ENCODE data around the gene FBXO15.

Gene FBXO15

GRCh38 chr18:74147779-74148542, at the start of gene FBXO15, which contains the start of gene TIMM21:
FBXO15 (minus strand) TSS chr18:74147834; CDS start chr18:74147785, 49 bp downstream.
TIMM21 (plus strand) TSS chr18:74148523; CDS start chr18:74148809, 286 bp downstream.
- DNase-seq = peak; percentile 94

DNA sequence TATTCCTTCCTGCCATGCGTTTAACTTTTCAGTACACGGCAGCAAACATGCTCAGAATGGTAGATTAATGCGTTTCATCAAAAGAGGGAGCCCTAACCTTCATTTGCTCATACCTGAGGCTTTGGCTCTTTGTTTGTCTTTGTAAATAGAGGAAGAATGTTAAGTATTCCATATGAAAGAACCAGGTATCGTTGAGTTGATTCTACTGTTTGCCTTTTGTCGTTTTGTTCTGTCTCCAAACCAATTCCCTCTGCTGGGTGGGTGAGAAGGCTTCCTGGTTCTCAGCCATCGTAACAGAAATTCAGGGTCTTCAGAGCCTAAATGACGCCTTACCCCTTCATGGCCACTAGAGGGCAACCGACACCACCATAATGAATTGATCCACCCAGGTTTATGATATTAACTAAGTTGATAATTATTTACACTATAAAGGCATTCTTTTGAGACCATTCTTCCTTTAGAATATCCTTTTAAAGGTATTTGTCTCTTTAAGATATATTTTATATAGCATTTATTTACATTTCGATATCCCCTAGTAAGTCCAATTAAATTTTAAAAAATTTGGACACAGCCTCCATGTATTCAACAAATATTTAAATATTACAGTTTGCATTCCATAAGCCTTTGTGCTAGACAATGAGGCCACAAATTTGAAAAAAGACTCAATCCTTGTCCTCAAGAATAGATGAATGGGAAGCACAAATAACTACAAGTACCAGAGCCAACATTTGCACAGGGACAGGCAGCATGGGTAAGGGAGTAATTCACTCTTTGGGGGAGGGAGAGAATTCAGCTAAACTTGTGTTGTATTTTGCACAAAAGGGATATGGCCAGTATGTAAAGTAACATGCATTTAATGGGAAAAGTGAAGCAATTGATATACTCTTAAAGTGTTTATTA, 48.8 kb upstream of the FBXO15 start:
- DNase-seq = peak; percentile 20 to 40

DNA sequence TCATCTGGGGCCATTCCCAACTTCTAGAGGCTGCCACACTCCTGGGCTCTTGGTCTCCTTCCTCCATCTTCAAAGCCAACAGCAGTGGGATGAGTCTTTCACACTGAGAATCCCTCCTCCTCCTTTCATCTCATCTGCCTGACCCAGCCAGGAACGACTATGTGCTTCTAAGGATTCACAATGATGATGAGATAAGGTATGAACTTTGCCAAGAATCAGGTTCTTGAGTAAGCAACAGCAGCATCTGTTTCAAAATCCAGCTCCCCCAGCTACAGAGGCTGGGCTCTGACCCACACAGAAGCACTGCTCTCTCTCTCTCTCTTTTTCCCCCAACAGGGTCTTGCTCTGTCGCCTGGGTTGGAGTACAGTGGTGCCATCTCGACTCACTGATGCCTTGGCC, 47.1 kb upstream of the FBXO15 start:
- no peak for DNase-seq

DNA sequence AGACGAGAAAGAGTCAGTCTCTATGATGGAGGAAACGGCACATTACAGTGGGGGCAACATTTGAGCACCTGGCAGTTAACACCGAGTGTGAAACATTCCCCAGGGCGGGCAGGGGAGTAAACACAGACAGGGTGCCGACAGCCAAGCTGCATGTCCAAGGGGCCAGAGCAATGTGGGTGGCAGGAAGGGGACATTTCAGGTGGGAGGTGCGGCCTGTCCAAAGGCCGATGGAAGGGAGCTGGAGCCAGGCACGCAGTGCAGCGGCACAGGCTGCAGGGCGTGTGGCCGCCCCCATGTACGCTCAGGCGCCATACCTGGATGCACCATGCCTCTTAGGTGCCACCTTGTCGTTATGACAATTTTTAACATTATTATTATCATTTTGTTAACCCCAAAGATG, 43.9 kb upstream of the FBXO15 start:
- no peak for DNase-seq

DNA sequence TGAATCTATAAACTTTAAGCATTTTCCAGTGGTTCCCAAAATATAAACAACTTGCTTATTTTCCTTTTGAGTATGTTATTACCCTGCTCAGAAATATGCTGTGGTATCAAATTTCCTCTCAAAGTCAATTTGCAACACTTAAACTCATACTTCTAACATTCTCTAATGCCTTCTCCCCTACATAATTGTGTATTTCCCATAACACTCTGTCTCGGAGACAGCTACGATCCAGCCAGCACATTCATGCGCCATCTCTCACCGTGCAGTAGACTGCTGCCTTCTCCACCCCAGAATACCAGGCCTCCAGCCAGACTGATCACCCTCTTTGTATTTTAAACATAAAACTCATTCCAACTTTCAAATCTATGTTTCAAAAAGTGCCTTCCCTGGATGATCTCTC, 42.5 kb upstream of the FBXO15 start:
- DNase-seq = no peak

- no peak for DNase-seq
Measured at GRCh38 chr18:74186661-74187060, 39.0 kb upstream of the FBXO15 start.

- no peak for DNase-seq
Measured at GRCh38 chr18:74185860-74186259, 38.2 kb upstream of the FBXO15 start.

DNA sequence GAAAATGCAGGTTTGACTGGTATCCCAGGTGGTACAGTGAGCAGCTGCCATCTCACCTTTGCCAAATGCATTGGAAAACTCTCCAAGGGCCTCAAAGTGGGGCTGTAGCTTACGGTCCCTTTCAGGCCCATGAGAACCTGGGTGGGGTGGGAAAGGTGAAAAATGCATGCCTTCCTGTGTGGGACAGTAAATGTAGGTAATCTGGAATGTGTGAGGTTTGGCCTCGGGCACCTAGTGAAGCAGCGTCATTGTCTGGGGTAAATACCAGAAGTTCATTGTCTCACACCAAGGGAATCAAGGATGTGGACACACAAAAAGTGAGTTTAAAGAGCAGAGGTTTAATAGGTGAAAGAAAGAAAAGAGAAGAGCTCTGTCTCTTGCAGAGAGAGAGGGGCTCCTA, 37.2 kb upstream of the FBXO15 start:
- no peak for DNase-seq

DNA sequence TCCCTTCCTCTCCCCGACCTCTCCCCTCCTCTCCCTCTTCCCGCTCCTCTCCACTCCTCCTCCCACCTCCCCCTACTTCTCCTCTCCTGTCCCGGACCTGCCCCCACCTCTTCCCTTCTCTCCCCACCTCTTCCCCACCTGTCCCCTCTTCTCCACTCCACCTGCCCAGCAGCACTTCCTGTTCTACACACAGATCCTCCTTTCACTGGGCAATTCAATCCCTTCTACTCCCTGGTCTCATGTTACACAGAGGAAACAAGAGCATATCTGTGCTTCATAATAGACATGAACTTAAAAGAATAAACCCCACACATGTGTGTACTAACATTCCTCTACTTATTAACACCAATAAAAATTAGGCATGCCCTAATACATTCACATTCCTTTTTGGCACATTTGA, 35.5 kb upstream of the FBXO15 start:
- no peak for DNase-seq

- no peak for DNase-seq
Measured at GRCh38 chr18:74182335-74182734, 34.7 kb upstream of the FBXO15 start.

DNA sequence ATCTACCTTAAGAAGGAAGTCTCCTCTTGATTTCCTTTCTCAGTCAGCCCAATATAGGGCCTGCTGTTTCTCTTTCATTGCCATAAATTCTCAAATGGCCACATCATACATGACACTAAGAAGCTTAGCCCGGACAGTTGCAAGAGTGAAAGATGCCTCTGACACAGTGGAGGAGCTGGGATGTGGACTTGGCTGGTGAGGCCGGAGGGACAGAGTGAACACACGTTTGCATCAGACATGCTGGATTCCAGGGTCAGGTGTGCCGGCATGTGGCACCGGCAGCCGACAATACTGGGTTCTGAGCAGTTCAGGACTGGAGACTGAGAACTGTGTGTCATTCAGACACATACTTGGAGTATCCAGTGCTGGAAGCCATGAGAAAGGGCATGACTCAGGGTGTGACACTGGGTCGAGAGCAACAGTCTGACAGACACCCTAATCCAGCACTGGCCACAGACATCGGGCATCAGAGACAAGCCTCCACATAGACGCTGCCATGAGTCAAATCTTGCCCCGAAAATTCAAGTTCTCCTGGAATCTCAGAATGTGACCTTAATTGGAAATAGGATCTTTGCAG, 32.1 kb upstream of the FBXO15 start:
- no peak for DNase-seq

- DNase-seq = no peak
Measured at GRCh38 chr18:74178884-74179283, 31.2 kb upstream of the FBXO15 start.

GRCh38 chr18:74175658-74176057, 28.0 kb upstream of the FBXO15 start:
- DNase-seq = no peak

GRCh38 chr18:74173434-74173750, 25.8 kb upstream of the FBXO15 start:
- no peak for DNase-seq

GRCh38 chr18:74172697-74173433, 25.2 kb upstream of the FBXO15 start:
- no peak for DNase-seq

GRCh38 chr18:74171910-74172606, 24.4 kb upstream of the FBXO15 start:
- no peak for DNase-seq

DNA sequence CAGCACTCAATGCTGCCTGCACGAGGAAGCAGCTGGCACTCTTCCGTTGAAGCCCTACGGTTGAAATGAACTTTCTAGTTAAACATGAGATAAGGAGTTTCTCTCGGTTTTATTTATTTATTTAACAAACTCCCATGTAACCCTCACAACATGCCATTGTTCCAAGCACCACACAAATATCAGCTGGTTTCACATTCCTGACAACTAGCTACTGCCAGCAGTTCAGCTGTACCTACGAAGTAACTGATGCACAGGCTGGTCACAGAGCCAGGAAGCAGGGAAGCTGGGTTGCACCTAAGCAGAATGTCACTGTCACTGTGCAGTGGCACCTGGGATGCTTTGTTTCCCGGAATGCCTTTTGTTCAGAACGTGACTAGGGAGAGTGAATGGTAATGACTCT, 18.8 kb upstream of the FBXO15 start:
- DNase-seq = no peak

GRCh38 chr18:74163019-74163660, 15.5 kb upstream of the FBXO15 start:
- no peak for DNase-seq

DNA sequence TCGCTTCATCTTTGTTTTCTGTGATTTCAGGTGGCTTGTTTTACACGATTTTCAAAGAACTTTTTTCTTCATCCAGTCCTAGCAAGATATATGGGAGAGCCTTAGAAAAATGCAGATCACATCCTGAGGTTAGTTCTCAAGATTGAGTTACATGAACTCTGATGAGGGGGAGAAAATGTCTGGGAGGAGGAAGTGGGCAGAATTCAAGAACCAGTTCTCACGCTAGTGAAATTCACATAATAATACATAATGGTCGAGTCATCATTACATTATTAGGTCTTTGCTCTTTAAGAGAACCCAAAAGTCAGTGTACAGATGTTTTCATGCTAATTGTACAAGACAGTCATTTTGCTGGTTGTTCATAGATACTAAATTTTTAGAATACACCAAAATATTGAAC, 7.6 kb upstream of the FBXO15 start:
- no peak for DNase-seq

- no peak for DNase-seq
Measured at GRCh38 chr18:74154716-74155115, 7.1 kb upstream of the FBXO15 start.

- no peak for DNase-seq
Measured at GRCh38 chr18:74153793-74154192, 6.2 kb upstream of the FBXO15 start.

DNA sequence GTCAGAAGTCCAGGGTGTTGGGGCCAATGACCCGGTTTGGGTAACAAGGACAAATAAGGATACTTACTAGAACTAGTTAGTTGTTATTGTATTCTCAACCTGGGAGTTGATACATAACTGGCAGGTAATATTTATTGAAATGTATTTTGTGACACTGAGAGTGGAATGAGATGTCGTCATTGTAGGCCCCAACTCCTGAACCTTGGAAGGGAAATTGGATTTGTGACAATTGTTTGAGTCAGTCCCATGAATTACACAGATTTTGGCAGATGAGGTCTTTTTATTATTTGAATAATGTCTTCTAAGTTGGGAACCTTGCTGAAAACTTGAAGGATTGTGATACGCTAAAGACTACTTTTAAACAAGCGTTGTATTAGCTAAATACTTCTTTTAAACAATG, 5.7 kb upstream of the FBXO15 start:
- DNase-seq = no peak
